IPS-15b (cell line): ENCODE data around the gene DCBLD1.

Experiments used
- H3K27me3 ChIP-seq: one replicate; pipeline ENCODE4 v1.6.1; 2013; ENCODE audit warnings: low read length; ENCODE audit not compliant: control insufficient read depth, insufficient read depth
- H3K36me3 ChIP-seq: one replicate; pipeline ENCODE4 v1.6.1; 2013; ENCODE audit warnings: low read length; ENCODE audit not compliant: control insufficient read depth, insufficient read depth
- H3K4me1 ChIP-seq: one replicate; pipeline ENCODE4 v1.6.1; 2013; ENCODE audit warnings: mild to moderate bottlenecking, low read length; ENCODE audit not compliant: control insufficient read depth, insufficient read depth
- H3K4me3 ChIP-seq: one replicate; pipeline ENCODE4 v1.5.1; 2013; ENCODE audit warnings: low read depth, low read length
- H3K9ac ChIP-seq: one replicate; pipeline ENCODE4 v1.6.1; 2013; ENCODE audit warnings: low read depth, mild to moderate bottlenecking, low read length
- H3K9me3 ChIP-seq: one replicate; pipeline ENCODE4 v1.6.1; 2013; ENCODE audit warnings: mild to moderate bottlenecking, low read length; ENCODE audit not compliant: control insufficient read depth, insufficient read depth

DCBLD1 gene

GRCh38 chr6:117538615-117539014, 56.1 kb downstream of the DCBLD1 start:
- Histone ChIP-seq H3K36me3 (no peaks in the 10 kb centered on the region), H3K4me3 (no peak overlapping the region), H3K9ac (no peak overlapping the region), H3K4me1 (no peaks in the 10 kb centered on the region), H3K9me3 (no peaks in the 10 kb centered on the region), H3K27me3 (no peaks in the 10 kb centered on the region)

GRCh38 chr6:117540670-117541069, 58.2 kb downstream of the DCBLD1 start:
- H3K27me3 ChIP-seq, result no peaks in the 10 kb centered on the region
- H3K36me3 ChIP-seq, result no peaks in the 10 kb centered on the region
- no peak overlapping the region for H3K4me3 ChIP-seq
- no peak overlapping the region for H3K9ac ChIP-seq
- no peaks in the 10 kb centered on the region for H3K9me3 ChIP-seq
- no peaks in the 10 kb centered on the region for H3K4me1 ChIP-seq

GRCh38 chr6:117542493-117542892, 60.0 kb downstream of the DCBLD1 start:
- H3K4me3 ChIP-seq, result no peak overlapping the region
- no peaks in the 10 kb centered on the region for H3K27me3 ChIP-seq
- no peak overlapping the region for H3K9ac ChIP-seq
- H3K36me3 ChIP-seq, result no peaks in the 10 kb centered on the region
- H3K9me3 ChIP-seq, result no peaks in the 10 kb centered on the region
- H3K4me1 ChIP-seq, result no peaks in the 10 kb centered on the region

- Histone ChIP-seq H3K36me3 (no peaks in the 10 kb centered on the region), H3K9ac (no peak overlapping the region), H3K4me3 (no peak overlapping the region), H3K27me3 (peaks cover 2% of the 10 kb centered on the region), H3K9me3 (no peaks in the 10 kb centered on the region), H3K4me1 (peaks cover 3% of the 10 kb centered on the region)
Measured at GRCh38 chr6:117544716-117545115, 62.2 kb downstream of the DCBLD1 start.

GRCh38 chr6:117545161-117545595, 62.7 kb downstream of the DCBLD1 start:
- no peaks in the 10 kb centered on the region for H3K9me3 ChIP-seq
- H3K9ac ChIP-seq, result no peak overlapping the region
- peaks cover 3% of the 10 kb centered on the region for H3K4me1 ChIP-seq
- H3K27me3 ChIP-seq, result peaks cover 2% of the 10 kb centered on the region
- H3K4me3 ChIP-seq, result no peak overlapping the region
- H3K36me3 ChIP-seq, result no peaks in the 10 kb centered on the region

GRCh38 chr6:117546674-117547073, 64.2 kb downstream of the DCBLD1 start:
- Histone ChIP-seq H3K9ac (no peak overlapping the region), H3K36me3 (no peaks in the 10 kb centered on the region), H3K9me3 (no peaks in the 10 kb centered on the region), H3K4me3 (no peak overlapping the region), H3K4me1 (peaks cover 3% of the 10 kb centered on the region), H3K27me3 (peaks cover 2% of the 10 kb centered on the region)

GRCh38 chr6:117547688-117548621, 65.5 kb downstream of the DCBLD1 start:
- Histone ChIP-seq H3K36me3 (no peaks in the 10 kb centered on the region), H3K9me3 (no peaks in the 10 kb centered on the region), H3K4me1 (peaks cover 3% of the 10 kb centered on the region), H3K27me3 (peaks cover 2% of the 10 kb centered on the region), H3K4me3 (peak overlapping the region; percentile 41), H3K9ac (no peak overlapping the region)

GRCh38 chr6:117548797-117549301, 66.4 kb downstream of the DCBLD1 start:
- Histone ChIP-seq H3K9ac (no peak overlapping the region), H3K9me3 (no peaks in the 10 kb centered on the region), H3K4me1 (peaks cover 6% of the 10 kb centered on the region), H3K4me3 (no peak overlapping the region), H3K36me3 (no peaks in the 10 kb centered on the region), H3K27me3 (peaks cover 2% of the 10 kb centered on the region)

GRCh38 chr6:117549611-117550010, 67.1 kb downstream of the DCBLD1 start:
- Histone ChIP-seq H3K9ac (no peak overlapping the region), H3K4me3 (no peak overlapping the region), H3K9me3 (no peaks in the 10 kb centered on the region), H3K36me3 (no peaks in the 10 kb centered on the region), H3K4me1 (peaks cover 6% of the 10 kb centered on the region), H3K27me3 (peaks cover 2% of the 10 kb centered on the region)

GRCh38 chr6:117550078-117550600, 67.7 kb downstream of the DCBLD1 start:
- Histone ChIP-seq H3K4me1 (peaks cover 6% of the 10 kb centered on the region), H3K9me3 (no peaks in the 10 kb centered on the region), H3K27me3 (peaks cover 2% of the 10 kb centered on the region), H3K36me3 (no peaks in the 10 kb centered on the region), H3K4me3 (no peak overlapping the region), H3K9ac (no peak overlapping the region)

GRCh38 chr6:117550618-117551242, 68.3 kb downstream of the DCBLD1 start:
- Histone ChIP-seq H3K9ac (no peak overlapping the region), H3K9me3 (no peaks in the 10 kb centered on the region), H3K4me1 (peaks cover 6% of the 10 kb centered on the region), H3K27me3 (peaks cover 2% of the 10 kb centered on the region), H3K36me3 (no peaks in the 10 kb centered on the region), H3K4me3 (no peak overlapping the region)
